ENCODE results near the gene FOXJ1.

The FOXJ1 gene

GRCh38 chr17:76146053-76146851, 5.2 kb upstream of the FOXJ1 start:
- Histone ChIP-seq H3F3A (ENCODE audit: control insufficient read depth, insufficient read depth) (peaks cover 7% of the 10 kb centered on the region), H3K9me2 (replicated peaks; ENCODE audit: control insufficient read depth, low read length) (no peaks in the 10 kb centered on the region), H4K20me1 (ENCODE audit: control insufficient read depth, insufficient read depth, low read depth, low read length) (no peaks in the 10 kb centered on the region), H3K4me1 (ENCODE audit: control insufficient read depth, low read length) (peaks cover 55% of the 10 kb centered on the region), H3K27ac (ENCODE audit: low read depth, low read length) (peak overlapping the region; percentile 65), H3K9me3 (ENCODE audit: control insufficient read depth, insufficient read depth, low read length) (no peaks in the 10 kb centered on the region), H3K4me2 (ENCODE audit: low read length) (peak overlapping the region; percentile 80), H3K36me3 (ENCODE audit: control insufficient read depth, low read length) (no peaks in the 10 kb centered on the region), H3K27me3 (ENCODE audit: control insufficient read depth, low read length) (no peaks in the 10 kb centered on the region; the same call in 1 of the 2 replicates), H3K4me3 (ENCODE audit: low read length) (peak overlapping the region; percentile 67), H3K79me2 (ENCODE audit: control insufficient read depth, low read length) (no peaks in the 10 kb centered on the region)
- TF ChIP-seq CTCF (IDR thresholded peaks at IDR 0.05; ENCODE audit: low read depth, low read length, poor library complexity, severe bottlenecking) (no peak), EZH2phosphoT487 (IDR thresholded peaks at IDR 0.05; ENCODE audit: borderline replicate concordance, low read length) (no peak)

- no peaks in the 10 kb centered on the region for H3K9me2 ChIP-seq (replicated peaks; ENCODE audit: control insufficient read depth, low read length)
- no peaks in the 10 kb centered on the region for H3K36me3 ChIP-seq (ENCODE audit: control insufficient read depth, low read length)
- no peaks in the 10 kb centered on the region for H3K9me3 ChIP-seq (ENCODE audit: control insufficient read depth, insufficient read depth, low read length)
- no peaks in the 10 kb centered on the region for H3K79me2 ChIP-seq (ENCODE audit: control insufficient read depth, low read length)
- H3K27me3 ChIP-seq (ENCODE audit: control insufficient read depth, low read length): peaks cover 6% of the 10 kb centered on the region
- peak overlapping the region; percentile 67 for H3K4me3 ChIP-seq (ENCODE audit: low read length)
- H3F3A ChIP-seq (ENCODE audit: control insufficient read depth, insufficient read depth): peaks cover 7% of the 10 kb centered on the region
- TF ChIP-seq EZH2phosphoT487 (IDR thresholded peaks at IDR 0.05; ENCODE audit: borderline replicate concordance, low read length) (no peak), CTCF (IDR thresholded peaks at IDR 0.05; ENCODE audit: low read depth, low read length, poor library complexity, severe bottlenecking) (no peak)
- peaks cover 62% of the 10 kb centered on the region for H3K4me1 ChIP-seq (ENCODE audit: control insufficient read depth, low read length)
- no peaks in the 10 kb centered on the region for H4K20me1 ChIP-seq (ENCODE audit: control insufficient read depth, insufficient read depth, low read depth, low read length)
- peak overlapping the region; percentile 65 for H3K27ac ChIP-seq (ENCODE audit: low read depth, low read length)
- H3K4me2 ChIP-seq (ENCODE audit: low read length): peak overlapping the region; percentile 80
Observed at GRCh38 chr17:76145231-76146052, 4.4 kb upstream of the FOXJ1 start.

- Histone ChIP-seq H3K27me3 (ENCODE audit: control insufficient read depth, low read length) (peaks cover 22% of the 10 kb centered on the region), H3K4me3 (ENCODE audit: low read length) (no peak overlapping the region), H3K9me2 (replicated peaks; ENCODE audit: control insufficient read depth, low read length) (no peaks in the 10 kb centered on the region), H3K4me1 (ENCODE audit: control insufficient read depth, low read length) (peaks cover 65% of the 10 kb centered on the region), H3K4me2 (ENCODE audit: low read length) (no peak overlapping the region), H4K20me1 (ENCODE audit: control insufficient read depth, insufficient read depth, low read depth, low read length) (no peaks in the 10 kb centered on the region), H3F3A (ENCODE audit: control insufficient read depth, insufficient read depth) (peaks cover 7% of the 10 kb centered on the region), H3K36me3 (ENCODE audit: control insufficient read depth, low read length) (no peaks in the 10 kb centered on the region), H3K27ac (ENCODE audit: low read depth, low read length) (no peak overlapping the region), H3K9me3 (ENCODE audit: control insufficient read depth, insufficient read depth, low read length) (no peaks in the 10 kb centered on the region), H3K79me2 (ENCODE audit: control insufficient read depth, low read length) (no peaks in the 10 kb centered on the region)
- TF ChIP-seq CTCF (IDR thresholded peaks at IDR 0.05; ENCODE audit: low read depth, low read length, poor library complexity, severe bottlenecking) (no peak), EZH2phosphoT487 (IDR thresholded peaks at IDR 0.05; ENCODE audit: borderline replicate concordance, low read length) (no peak)
Observed at GRCh38 chr17:76142585-76143041, 1.6 kb upstream of the FOXJ1 start.
